WTC11 (cell line): Measurements from ENCODE around the gene IL24. TPM values are rescaled to one million over a fixed set of nuclear protein-coding genes. Genes with fewer than 3 reads are reported as not detected.

Source experiments
- ATAC-seq: fragments of 200-7000 bp; cut with Tn5 transposase; 2 replicates; pipeline ENCODE4 v1.10.0; 2021; ENCODE audit warnings: mild to moderate bottlenecking, moderate library complexity
- CTCF ChIA-PET: fragments of 300-600 bp; sonication (Branson Sonifier 250); formaldehyde crosslinking; loops from one replicate; lab custom pipeline; 2021; ENCODE audit warnings: antibody characterized with exemption; lab: Charles Lee
- POLR2A ChIA-PET: fragments of 350-600 bp; sonication (Branson Sonifier 250); formaldehyde crosslinking; loops from one replicate; lab custom pipeline; 2021; ENCODE audit warnings: antibody characterized with exemption; lab: Charles Lee
- DNase-seq: peaks from one replicate; pipeline ENCODE4 v3.0.0; 2021; ENCODE audit warnings: low spot score
- H3K27ac Mint-ChIP-seq: 2 replicates; pipeline ENCODE4 v1.8.0; 2021; ENCODE audit warnings: mixed read lengths
- H3K27me3 Mint-ChIP-seq: 2 replicates; pipeline ENCODE4 v1.8.0; 2021; ENCODE audit warnings: low read depth, mild to moderate bottlenecking, moderate library complexity, mixed read lengths
- H3K36me3 Mint-ChIP-seq: 2 replicates; pipeline ENCODE4 v1.8.0; 2021; ENCODE audit warnings: mixed read lengths
- H3K4me1 Mint-ChIP-seq: 2 replicates; pipeline ENCODE4 v1.8.0; 2022; ENCODE audit warnings: mixed read lengths
- H3K4me3 Mint-ChIP-seq: 2 replicates; pipeline ENCODE4 v1.8.0; 2021; ENCODE audit warnings: mild to moderate bottlenecking, moderate library complexity, mixed read lengths
- H3K9me3 Mint-ChIP-seq: 2 replicates; pipeline ENCODE4 v1.8.0; 2021; ENCODE audit warnings: mixed read lengths
- AFF4 ChIP-seq: sonication (generic); formaldehyde crosslinking; IDR thresholded peaks from 2 replicates; pipeline ENCODE4 v1.8.1; 2023; ENCODE audit warnings: mild to moderate bottlenecking, missing genetic modification reagents, borderline replicate concordance
- ATF3 ChIP-seq: sonication (generic); formaldehyde crosslinking; conservative IDR thresholded peaks from 2 replicates; pipeline ENCODE4 v1.8.1; 2022; ENCODE audit warnings: mild to moderate bottlenecking, missing genetic modification reagents
- E2F1 ChIP-seq: sonication (generic); formaldehyde crosslinking; IDR thresholded peaks from 2 replicates; pipeline ENCODE4 v1.8.0; 2022; ENCODE audit warnings: mild to moderate bottlenecking, missing genetic modification reagents
- E2F5 ChIP-seq: sonication (generic); formaldehyde crosslinking; IDR thresholded peaks from 2 replicates; pipeline ENCODE4 v1.8.1; 2022; ENCODE audit warnings: mild to moderate bottlenecking, moderate library complexity, missing genetic modification reagents
- MXD4 ChIP-seq: fragments of 250-450 bp; sonication (Bioruptor Pico); IDR thresholded peaks from 2 replicates; pipeline ENCODE4 v1.8.0; 2021; ENCODE audit warnings: mild to moderate bottlenecking, moderate library complexity, borderline replicate concordance
- NR3C1 ChIP-seq: sonication (generic); formaldehyde crosslinking; conservative IDR thresholded peaks from 2 replicates; pipeline ENCODE4 v1.8.1; 2023; ENCODE audit warnings: low read depth, mild to moderate bottlenecking, missing genetic modification reagents
- OVOL2 ChIP-seq: fragments of 250-450 bp; sonication (Bioruptor Pico); IDR thresholded peaks from 2 replicates; pipeline ENCODE4 v1.9.0; 2021; ENCODE audit warnings: mild to moderate bottlenecking, borderline replicate concordance
- TCF7 ChIP-seq: sonication (generic); formaldehyde crosslinking; IDR thresholded peaks from 2 replicates; pipeline ENCODE4 v1.8.0; 2022; ENCODE audit warnings: mild to moderate bottlenecking, low read depth, missing genetic modification reagents, moderate library complexity
- TP53 ChIP-seq: sonication (generic); formaldehyde crosslinking; IDR thresholded peaks from 2 replicates; pipeline ENCODE4 v1.8.1; 2023; ENCODE audit warnings: mild to moderate bottlenecking, missing genetic modification reagents
- ZNF219 ChIP-seq: sonication (generic); formaldehyde crosslinking; IDR thresholded peaks from 2 replicates; pipeline ENCODE4 v1.8.0; 2023; ENCODE audit warnings: missing genetic modification reagents, mild to moderate bottlenecking, borderline replicate concordance
- ZNF532 ChIP-seq: fragments of 250-450 bp; sonication (Bioruptor Pico); IDR thresholded peaks from 2 replicates; pipeline ENCODE4 v1.9.0; 2021; ENCODE audit warnings: mild to moderate bottlenecking, borderline replicate concordance
- total RNA-seq: library from RNA; stranded (reverse); gene quantifications from 3 replicates; pipeline ENCODE4 v1.2.3, GENCODE V29; 2021

The IL24 gene
- total RNA-seq, 1 experiment from 2014 or later = not detected

GRCh38 chr1:206916000-206916709, 18.9 kb downstream of the IL24 start:
- peaks cover 9% of the 10 kb centered on the region for H3K27me3 Mint-ChIP-seq
- CTCF ChIA-PET = interaction anchor here (0.6 to 1.9 kb wide), 6 partner anchors 16 to 409 kb away, joined by 3 to 8 read pairs (median 3); partner anchors contain the start of gene RASSF5
- no peak for TF ChIP-seq TCF7
- no peak for TF ChIP-seq E2F1 (CRISPR knock-in tag)
- no peak for TF ChIP-seq OVOL2 (CRISPR knock-in tag)
- no peak for TF ChIP-seq MXD4 (CRISPR knock-in tag)
- no peak for TF ChIP-seq ATF3 (CRISPR knock-in tag)

GRCh38 chr1:206918076-206918475, 20.8 kb downstream of the IL24 start:
- H3K9me3 Mint-ChIP-seq = no peaks in the 10 kb centered on the region
- ATAC-seq = no peak
- ChIA-PET POLR2A (no interaction called here), CTCF (interaction anchor here (1.2 to 1.9 kb wide), 4 partner anchors 17 to 150 kb away, joined by 3 to 8 read pairs (median 5); no protein-coding TSS in a partner anchor)
- no peak for TF ChIP-seq TP53 (CRISPR knock-in tag)
- no peak for TF ChIP-seq AFF4 (CRISPR knock-in tag)
- TF ChIP-seq ZNF219 (CRISPR knock-in tag) = no peak
- no peak for TF ChIP-seq ZNF532
- no peak for TF ChIP-seq E2F5 (CRISPR knock-in tag)
- TF ChIP-seq NR3C1 (CRISPR knock-in tag) = no peak
- no peak overlapping the region for H3K4me3 Mint-ChIP-seq
- no peaks in the 10 kb centered on the region for H3K4me1 Mint-ChIP-seq
- H3K27me3 Mint-ChIP-seq = peaks cover 3% of the 10 kb centered on the region; the same call in 1 of the 2 replicates
- H3K27ac Mint-ChIP-seq = no peak overlapping the region
- no peaks in the 10 kb centered on the region for H3K36me3 Mint-ChIP-seq
- no peak for DNase-seq

More at GRCh38 chr1:206916000-206916709, 18.9 kb downstream of the IL24 start:
- DNase-seq (no peak), ATAC-seq (no peak)
- no peaks in the 10 kb centered on the region for H3K36me3 Mint-ChIP-seq
- POLR2A ChIA-PET = no interaction called here
- no peak overlapping the region for H3K27ac Mint-ChIP-seq
- H3K4me1 Mint-ChIP-seq = no peaks in the 10 kb centered on the region
- H3K9me3 Mint-ChIP-seq = no peaks in the 10 kb centered on the region
- H3K4me3 Mint-ChIP-seq = no peak overlapping the region
